Bronchial epithelial cell (primary cell): ENCODE results near the gene FCRL2. TPM values are rescaled to one million over a fixed set of nuclear protein-coding genes. Genes with fewer than 3 reads are reported as not detected.
A peak's percentile ranks its signal among the peaks of the same experiment; 100 is the strongest.
"Not testable (repeated sequence)": the region's sequence is repeated elsewhere in the genome, so short reads cannot be mapped to it uniquely, and the experiment has no call there.

Experiments used
- DNase-seq: peaks from one replicate; pipeline ENCODE4 v3.0.0-alpha.2; 2010; ENCODE audit warnings: low read depth
- FAIRE-seq: peaks from 2 replicates; lab custom pipeline; 2011; peaks lifted over from hg19 to GRCh38; lab: Jason Lieb, UNC
- H3K27me3 ChIP-seq: 2 replicates; pipeline ENCODE4 v1.5.1; 2011; ENCODE audit warnings: low read length; ENCODE audit not compliant: control insufficient read depth, insufficient read depth
- H3K36me3 ChIP-seq: 2 replicates; pipeline ENCODE4 v1.5.1; 2011; ENCODE audit warnings: low read length; ENCODE audit not compliant: control insufficient read depth, insufficient read depth
- H3K4me3 ChIP-seq: 2 replicates; pipeline ENCODE4 v1.5.1; 2011; ENCODE audit warnings: mild to moderate bottlenecking, low read depth, low read length, control low read depth
- CTCF ChIP-seq: IDR thresholded peaks from 2 replicates; pipeline ENCODE4 v1.5.1; 2011; ENCODE audit warnings: mild to moderate bottlenecking, moderate library complexity, low read length, control low read depth, inconsistent platforms; ENCODE audit not compliant: insufficient read depth, severe bottlenecking
- total RNA-seq: library from RNA; depleted of rRNA; stranded (reverse); fragments of >200 nt; gene quantifications from 2 replicates; pipeline ENCODE4 v1.2.1, GENCODE V29; 2014

FCRL2 gene
- total RNA-seq, 1 donor from 2014 or later: not detected

GRCh38 chr1:157751283-157751682 is 25.6 kb downstream of the FCRL2 start:
- no peaks in the 10 kb centered on the region for H3K27me3 ChIP-seq
- FAIRE-seq (no peak), DNase-seq (no peak)
- TF ChIP-seq CTCF: no peak
- no peak overlapping the region for H3K4me3 ChIP-seq
- H3K36me3 ChIP-seq: no peaks in the 10 kb centered on the region

- Histone ChIP-seq H3K27me3 (no peaks in the 10 kb centered on the region), H3K36me3 (no peaks in the 10 kb centered on the region), H3K4me3 (no peak overlapping the region)
- no peak for TF ChIP-seq CTCF
- FAIRE-seq (peak; percentile 28), DNase-seq (no peak)
These were observed 28.6 kb downstream of the FCRL2 start for GRCh38 chr1:157748262-157748817.

GRCh38 chr1:157739229-157739901 is 37.6 kb downstream of the FCRL2 start:
- no peak for FAIRE-seq

GRCh38 chr1:157735991-157736390 is 40.9 kb downstream of the FCRL2 start:
- not testable (repeated sequence) for DNase-seq, FAIRE-seq, H3K27me3 ChIP-seq, H3K4me3 ChIP-seq, H3K36me3 ChIP-seq

More at GRCh38 chr1:157739229-157739901, 37.6 kb downstream of the FCRL2 start:
- Histone ChIP-seq H3K4me3 (no peak overlapping the region), H3K27me3 (no peaks in the 10 kb centered on the region), H3K36me3 (no peaks in the 10 kb centered on the region)
- TF ChIP-seq CTCF: no peak
- DNase-seq: peak; percentile 55

- Histone ChIP-seq H3K4me3 (no peak overlapping the region), H3K27me3 (no peaks in the 10 kb centered on the region), H3K36me3 (no peaks in the 10 kb centered on the region)
- FAIRE-seq (no peak), DNase-seq (no peak)
- TF ChIP-seq CTCF: no peak
These were observed 42.6 kb downstream of the FCRL2 start for GRCh38 chr1:157734321-157734720.

GRCh38 chr1:157732755-157733154 is 44.2 kb downstream of the FCRL2 start:
- H3K4me3 ChIP-seq: no peak overlapping the region
- TF ChIP-seq CTCF: no peak
- FAIRE-seq (no peak), DNase-seq (no peak)
- H3K36me3 ChIP-seq: no peaks in the 10 kb centered on the region
- no peaks in the 10 kb centered on the region for H3K27me3 ChIP-seq
